Colonic mucosa (tissue), 4 donors: ENCODE measurements around the gene UQCR11. TPM values are rescaled to one million over a fixed set of nuclear protein-coding genes. Genes with fewer than 3 reads are reported as not detected.

Experiments used
- DNase-seq: peaks from one replicate; pipeline ENCODE4 v3.0.0-alpha.2; 2020
- H3K27ac ChIP-seq: fragments of 200-600 bp; one replicate; pipeline ENCODE4 v1.8.0; 2021
- H3K27me3 ChIP-seq: fragments of 200-600 bp; one replicate; pipeline ENCODE4 v1.8.0; 2021
- H3K36me3 ChIP-seq: fragments of 200-600 bp; one replicate; pipeline ENCODE4 v1.8.0; 2021
- H3K4me1 ChIP-seq: fragments of 200-600 bp; one replicate; pipeline ENCODE4 v1.8.0; 2021; ENCODE audit warnings: mild to moderate bottlenecking
- H3K4me3 ChIP-seq: fragments of 200-600 bp; one replicate; pipeline ENCODE4 v1.8.0; 2021
- H3K9ac ChIP-seq, 2 donors: one replicate each; pipeline ENCODE4 v1.7.0; 2013; ENCODE audit warnings: control low read depth in 2 of 2, low read depth in 2 of 2, low read length in 2 of 2
- H3K9me3 ChIP-seq: fragments of 200-600 bp; one replicate; pipeline ENCODE4 v1.8.0; 2021
- intact Hi-C: fragments of 100-400 bp; cut with DNase I; formaldehyde crosslinking; loops from one replicate; pipeline ENCODE4 v1.14.1; 2022
- total RNA-seq, 2 donors: library from RNA; stranded (reverse); fragmentation: NEBNext Ultra II Directional in 1 of 2; extraction: Animal tissue kit (Norgen Biotek cat#: 25700) in 1 of 2; gene quantifications; one replicate each; pipeline ENCODE4 v1.2.1, GENCODE V29; 2021
- TF ChIP-seq, protein P1 (sequence below): fragments of 200-600 bp; IDR thresholded peaks from one replicate; pipeline ENCODE4 v1.8.0; 2022; ENCODE audit warnings: antibody characterized with exemption, mild to moderate bottlenecking
- donor health status: healthy.
- donor health status: DM: no; HTN: no; CAD: no.
- donor health status: DM: no; HTN: no; CAD: no.

UQCR11 gene
- total RNA-seq, 2 donors from 2014 or later = 325 to 336 TPM

DNA sequence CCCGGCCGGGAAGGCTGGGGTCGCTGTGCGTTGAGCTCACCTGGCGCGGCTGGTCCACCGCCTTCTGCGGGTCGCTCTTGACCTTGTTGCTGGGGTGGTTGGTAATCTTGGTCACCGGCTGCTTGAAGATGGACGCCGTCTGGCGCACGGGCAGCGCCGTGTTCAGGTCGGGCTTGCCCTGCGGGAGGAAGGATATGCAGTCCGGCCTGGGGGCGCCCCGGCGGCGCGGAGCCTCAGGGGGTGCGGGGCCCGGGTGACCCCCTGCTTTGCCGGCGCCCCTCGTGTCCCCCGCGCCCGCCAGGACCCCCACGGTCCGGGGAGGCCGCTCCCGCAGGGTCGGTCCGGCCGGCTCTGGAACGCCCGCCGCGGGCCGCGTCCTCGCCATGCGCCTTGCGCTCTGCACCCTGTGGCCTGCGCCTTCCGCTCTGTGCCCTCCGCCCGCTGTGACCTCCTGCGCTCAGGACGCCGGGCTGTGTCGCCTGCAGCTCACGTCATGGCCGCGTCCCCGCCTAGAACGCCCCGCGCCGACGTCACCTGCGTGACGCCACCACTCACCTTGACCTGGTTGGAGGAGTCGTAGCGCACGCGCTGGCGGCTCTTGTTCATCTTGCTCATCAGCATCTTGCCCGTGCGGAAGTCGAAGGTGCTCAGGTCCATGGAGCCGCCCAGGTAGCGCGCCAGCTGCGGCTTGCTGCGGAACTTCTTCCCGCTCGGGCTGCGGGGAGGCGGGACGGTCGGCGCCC lies 20.6 kb downstream of the UQCR11 start:
- TF ChIP-seq, protein P1, sequence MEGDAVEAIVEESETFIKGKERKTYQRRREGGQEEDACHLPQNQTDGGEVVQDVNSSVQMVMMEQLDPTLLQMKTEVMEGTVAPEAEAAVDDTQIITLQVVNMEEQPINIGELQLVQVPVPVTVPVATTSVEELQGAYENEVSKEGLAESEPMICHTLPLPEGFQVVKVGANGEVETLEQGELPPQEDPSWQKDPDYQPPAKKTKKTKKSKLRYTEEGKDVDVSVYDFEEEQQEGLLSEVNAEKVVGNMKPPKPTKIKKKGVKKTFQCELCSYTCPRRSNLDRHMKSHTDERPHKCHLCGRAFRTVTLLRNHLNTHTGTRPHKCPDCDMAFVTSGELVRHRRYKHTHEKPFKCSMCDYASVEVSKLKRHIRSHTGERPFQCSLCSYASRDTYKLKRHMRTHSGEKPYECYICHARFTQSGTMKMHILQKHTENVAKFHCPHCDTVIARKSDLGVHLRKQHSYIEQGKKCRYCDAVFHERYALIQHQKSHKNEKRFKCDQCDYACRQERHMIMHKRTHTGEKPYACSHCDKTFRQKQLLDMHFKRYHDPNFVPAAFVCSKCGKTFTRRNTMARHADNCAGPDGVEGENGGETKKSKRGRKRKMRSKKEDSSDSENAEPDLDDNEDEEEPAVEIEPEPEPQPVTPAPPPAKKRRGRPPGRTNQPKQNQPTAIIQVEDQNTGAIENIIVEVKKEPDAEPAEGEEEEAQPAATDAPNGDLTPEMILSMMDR = no peak
- Histone ChIP-seq H3K4me1 (no peaks in the 10 kb centered on the region), H3K27me3 (no peaks in the 10 kb centered on the region), H3K27ac (no peak overlapping the region), H3K4me3 (no peak overlapping the region), H3K9ac (no peak overlapping the region), H3K9me3 (no peaks in the 10 kb centered on the region), H3K36me3 (no peaks in the 10 kb centered on the region)
- DNase-seq = no peak
- intact Hi-C loops = no loop called here

DNA sequence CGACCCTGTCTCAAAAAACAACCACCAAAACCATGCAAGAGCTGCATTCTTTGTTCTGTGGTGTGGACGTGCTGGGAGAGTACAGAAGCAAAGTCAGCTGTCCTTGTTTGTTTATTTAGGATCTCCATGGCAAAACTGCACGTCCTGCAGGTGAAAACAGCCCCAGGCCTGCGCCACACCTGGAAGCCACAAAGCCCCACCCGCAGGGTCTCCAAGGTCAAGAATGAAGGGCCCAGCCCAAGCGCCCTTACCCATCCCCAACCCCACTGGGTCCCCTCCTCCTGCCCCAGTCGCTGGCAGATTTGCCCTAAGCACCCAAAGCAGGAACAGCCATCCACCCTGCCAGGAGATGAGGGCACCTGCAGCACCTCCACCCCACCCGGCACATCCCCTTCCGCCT lies 23.1 kb downstream of the UQCR11 start:
- Histone ChIP-seq H3K27ac (no peak overlapping the region), H3K9ac (no peak overlapping the region), H3K4me1 (no peaks in the 10 kb centered on the region), H3K36me3 (no peaks in the 10 kb centered on the region), H3K9me3 (no peaks in the 10 kb centered on the region), H3K27me3 (no peaks in the 10 kb centered on the region), H3K4me3 (no peak overlapping the region)
- no peak for DNase-seq
- TF ChIP-seq, protein P1 = no peak
- intact Hi-C loops = no loop called here

DNA sequence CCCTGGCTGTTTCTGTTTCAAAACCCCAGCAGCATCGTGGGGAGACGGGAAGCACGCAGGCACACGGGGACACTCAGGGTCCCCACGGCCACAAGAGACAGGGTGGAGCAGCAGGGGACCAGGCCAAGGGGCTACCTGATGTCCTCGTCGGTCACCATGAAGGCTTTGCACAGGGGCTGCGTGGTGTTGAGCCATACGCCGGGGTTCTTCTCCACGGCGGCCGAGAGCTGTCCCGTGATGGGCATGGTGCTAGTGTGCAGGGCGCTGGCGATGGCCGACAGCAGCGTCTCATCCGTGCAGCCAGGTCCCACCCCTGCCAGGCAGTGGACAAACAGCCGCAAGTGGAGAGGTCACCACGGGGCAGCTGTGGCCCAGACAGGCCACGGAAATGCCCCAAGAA lies 24.3 kb downstream of the UQCR11 start:
- Histone ChIP-seq H3K27ac (no peak overlapping the region), H3K4me1 (no peaks in the 10 kb centered on the region), H3K9me3 (no peaks in the 10 kb centered on the region), H3K9ac (no peak overlapping the region), H3K27me3 (no peaks in the 10 kb centered on the region), H3K4me3 (no peak overlapping the region), H3K36me3 (no peaks in the 10 kb centered on the region)
- TF ChIP-seq, protein P1 = no peak
- intact Hi-C loops = no loop called here
- no peak for DNase-seq

DNA sequence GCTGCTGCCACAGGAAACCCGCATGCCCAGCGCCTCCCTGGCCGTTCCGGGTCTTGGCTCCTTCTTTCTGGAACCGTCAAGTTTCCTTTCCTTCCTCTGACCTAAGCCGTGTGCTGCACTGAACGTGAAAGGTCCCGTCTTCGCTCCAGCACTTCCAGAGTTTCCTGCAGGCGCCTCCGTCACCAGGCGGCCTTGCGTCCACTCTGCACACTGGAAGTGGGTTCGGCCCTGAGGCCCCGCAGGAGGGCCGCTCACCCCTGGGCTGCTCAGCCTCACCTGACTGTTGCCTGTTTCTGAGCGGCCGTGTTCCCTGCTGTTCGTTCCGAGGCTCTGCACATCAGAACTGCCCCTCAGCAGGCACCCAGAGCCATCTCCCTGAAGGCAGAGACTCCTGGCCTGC lies 24.9 kb downstream of the UQCR11 start:
- TF ChIP-seq, protein P1 = no peak
- intact Hi-C loops = no loop called here
- Histone ChIP-seq H3K9me3 (no peaks in the 10 kb centered on the region), H3K9ac (no peak overlapping the region), H3K27ac (no peak overlapping the region), H3K36me3 (no peaks in the 10 kb centered on the region), H3K27me3 (no peaks in the 10 kb centered on the region), H3K4me3 (no peak overlapping the region), H3K4me1 (no peaks in the 10 kb centered on the region)
- no peak for DNase-seq

DNA sequence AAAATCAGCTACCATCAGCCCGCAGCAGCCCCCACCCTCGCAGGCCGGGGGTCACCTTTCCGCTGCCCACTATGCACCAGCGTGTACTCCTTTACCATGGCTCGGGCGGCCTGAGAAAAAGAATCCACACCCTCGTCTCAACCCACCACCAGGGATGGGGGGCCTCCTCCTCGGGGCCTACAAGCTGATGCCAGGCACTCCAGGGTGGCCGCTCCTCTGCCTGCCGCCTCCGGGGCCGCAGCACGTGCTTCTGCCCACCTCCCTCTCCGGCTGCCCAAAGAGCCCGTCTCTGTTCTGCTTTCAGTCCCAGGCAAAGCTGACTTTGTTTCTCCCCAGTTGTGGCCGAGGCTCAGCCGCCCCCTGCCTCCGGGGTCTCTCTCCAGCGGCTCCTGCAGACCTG lies 26.0 kb downstream of the UQCR11 start:
- Histone ChIP-seq H3K4me3 (no peak overlapping the region), H3K27ac (no peak overlapping the region), H3K36me3 (no peaks in the 10 kb centered on the region), H3K9ac (no peak overlapping the region), H3K9me3 (no peaks in the 10 kb centered on the region), H3K4me1 (no peaks in the 10 kb centered on the region), H3K27me3 (no peaks in the 10 kb centered on the region)
- TF ChIP-seq, protein P1 = no peak
- intact Hi-C loops = no loop called here
- no peak for DNase-seq
